ENCODE data around the gene CLK4.

- TF ChIP-seq POLR2AphosphoS5 (IDR thresholded peaks at IDR 0.05; ENCODE audit: borderline replicate concordance, low read depth, low read length) (no peak), EZH2 (IDR thresholded peaks at IDR 0.05) (no peak)
Observed at GRCh38 chr5:178583279-178583678, 43.6 kb downstream of the CLK4 start.

All from SK-N-MC (cell line).